NCI-H774 (cell line): ENCODE results near the gene RIPOR3.
"Not testable (repeated sequence)": the region's sequence is repeated elsewhere in the genome, so short reads cannot be mapped to it uniquely, and the experiment has no call there.

ENCODE experiments used
- DNase-seq: peaks from one replicate; lab custom pipeline; 2025; lab: John Stamatoyannopoulos, UW

RIPOR3 gene

GRCh38 chr20:50607850-50608749, 83.2 kb downstream of the RIPOR3 start:
- DNase-seq: no peak

GRCh38 chr20:50607436-50607835, 83.9 kb downstream of the RIPOR3 start:
- DNase-seq: no peak

GRCh38 chr20:50605136-50605535, 86.2 kb downstream of the RIPOR3 start:
- no peak for DNase-seq

GRCh38 chr20:50604451-50604850, 86.9 kb downstream of the RIPOR3 start:
- DNase-seq: no peak

GRCh38 chr20:50602432-50603088, 88.8 kb downstream of the RIPOR3 start:
- no peak for DNase-seq

- no peak for DNase-seq
Measured at GRCh38 chr20:50601511-50602431, 89.6 kb downstream of the RIPOR3 start.

GRCh38 chr20:50600281-50600895, 91.0 kb downstream of the RIPOR3 start:
- DNase-seq: no peak

GRCh38 chr20:50598768-50599167, 92.6 kb downstream of the RIPOR3 start:
- not testable (repeated sequence) for DNase-seq

GRCh38 chr20:50598074-50598473, 93.3 kb downstream of the RIPOR3 start:
- no peak for DNase-seq

GRCh38 chr20:50597406-50597969, 93.9 kb downstream of the RIPOR3 start:
- no peak for DNase-seq

GRCh38 chr20:50596694-50597021, 94.7 kb downstream of the RIPOR3 start:
- DNase-seq: no peak

- DNase-seq: no peak
Measured at GRCh38 chr20:50595988-50596693, 95.2 kb downstream of the RIPOR3 start.

GRCh38 chr20:50595433-50595895, 95.9 kb downstream of the RIPOR3 start:
- DNase-seq: no peak

GRCh38 chr20:50594591-50595432, 96.5 kb downstream of the RIPOR3 start:
- no peak for DNase-seq

- no peak for DNase-seq
Measured at GRCh38 chr20:50594231-50594590, 97.1 kb downstream of the RIPOR3 start.

GRCh38 chr20:50593005-50593335, 98.4 kb downstream of the RIPOR3 start:
- no peak for DNase-seq

GRCh38 chr20:50592282-50593004, 98.9 kb downstream of the RIPOR3 start:
- DNase-seq: no peak

- DNase-seq: no peak
Measured at GRCh38 chr20:50591233-50591852, 100.0 kb downstream of the RIPOR3 start.

GRCh38 chr20:50590348-50590664, 101.0 kb downstream of the RIPOR3 start:
- no peak for DNase-seq
